NB4 (cell line): ENCODE measurements around the gene MTREX.

ENCODE experiments used
- CTCF ChIP-seq: IDR thresholded peaks from one replicate; pipeline ENCODE4 v1.5.1; 2012; ENCODE audit warnings: low read depth, low read length
- MAX ChIP-seq: IDR thresholded peaks from 2 replicates; pipeline ENCODE4 v1.6.1; 2011; ENCODE audit warnings: low read depth, low read length
- POLR2A ChIP-seq: IDR thresholded peaks from 2 replicates; pipeline ENCODE4 v1.6.1; 2011; ENCODE audit warnings: mild to moderate bottlenecking; ENCODE audit not compliant: insufficient read length; ENCODE audit errors: extremely low read depth

- TF ChIP-seq CTCF = no peak
- TF ChIP-seq MAX = no peak
- TF ChIP-seq POLR2A = no peak
These were observed 124.8 kb downstream of the MTREX start for GRCh38 chr5:55432549-55432948.
